Right ventricle myocardium superior (tissue), 1 donor: ENCODE measurements around the gene GP5. TPM values are rescaled to one million over a fixed set of nuclear protein-coding genes. Genes with fewer than 3 reads are reported as not detected.

Experiments
- ATAC-seq: fragments of 200-7000 bp; cut with Tn5 transposase; one replicate; pipeline ENCODE4 v1.9.1; 2020; ENCODE audit warnings: mild to moderate bottlenecking; ENCODE audit not compliant: poor library complexity
- DNase-seq: peaks from one replicate; pipeline ENCODE4 v3.0.0-alpha.2; 2020
- intact Hi-C: fragments of 100-400 bp; cut with DNase I; formaldehyde crosslinking; loops from one replicate; pipeline ENCODE4 v1.11.2; 2022
- total RNA-seq: library from RNA; stranded (reverse); fragmentation: NEBNext Ultra II Directional; extraction: Animal tissue kit (Norgen Biotek cat#: 25700); gene quantifications from one replicate; pipeline ENCODE4 v1.2.1, GENCODE V29; 2021
- donor health status: DM: no; HTN: yes; CAD: no; lungs with severe emphysema.

GP5 gene
- total RNA-seq, 1 donor from 2014 or later, result not detected

DNA sequence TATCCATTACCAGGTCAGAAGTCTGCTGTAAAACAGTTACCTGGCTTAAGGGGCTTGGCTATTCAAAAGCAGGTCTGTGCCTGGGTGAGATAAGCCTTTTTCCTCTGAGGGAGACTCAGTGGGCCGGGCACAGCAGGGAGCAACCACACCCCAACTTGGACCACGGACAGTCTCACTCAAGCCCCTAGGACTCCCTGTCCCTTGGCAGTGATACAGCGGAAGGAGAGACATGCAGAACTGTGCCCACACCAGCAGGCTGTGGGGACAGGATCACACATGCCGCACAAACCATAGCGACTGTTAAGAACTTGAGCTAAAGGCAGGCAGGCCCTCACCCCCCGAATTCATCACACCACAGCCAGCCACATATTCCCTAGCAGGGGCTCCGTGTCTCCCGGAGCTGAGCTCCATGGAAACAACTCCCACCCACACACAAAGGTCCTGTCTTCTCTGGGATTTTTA, 2.8 kb upstream of the GP5 start:
- no peak for DNase-seq
- no peak for ATAC-seq
- intact Hi-C loops, result loop anchor here (5.0 to 10.0 kb wide), 2 partner anchors 70 to 617 kb away; no protein-coding TSS in a partner anchor

DNA sequence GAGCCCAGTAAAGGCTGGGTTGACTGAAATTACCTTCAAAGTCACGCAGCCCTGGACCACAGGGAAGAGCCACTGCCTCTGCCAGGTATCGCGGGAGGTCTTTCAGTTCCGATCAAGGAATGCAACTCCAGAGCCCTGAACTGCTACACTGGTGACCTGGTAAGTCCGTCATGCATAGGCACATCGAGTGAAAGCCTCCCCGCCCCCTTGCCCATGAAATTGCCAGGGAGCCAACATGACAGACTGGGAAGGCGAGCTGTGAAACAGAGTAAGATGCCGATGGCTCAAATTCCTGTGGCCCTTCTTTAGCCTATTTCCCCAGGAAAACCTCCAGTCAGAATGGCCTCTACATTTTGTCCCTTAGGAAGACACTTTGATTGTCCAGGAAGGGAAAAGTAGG, 2.3 kb upstream of the GP5 start:
- DNase-seq (no peak), ATAC-seq (no peak)
- intact Hi-C loops, result loop anchor here (5.0 to 10.0 kb wide), 2 partner anchors 69 to 617 kb away; no protein-coding TSS in a partner anchor

GRCh38 chr3:194399874-194400411, 877 bp upstream of the GP5 start:
- DNase-seq (no peak), ATAC-seq (no peak)
- intact Hi-C loops, result loop anchor here (2.0 to 10.0 kb wide), 3 partner anchors 59 to 615 kb away; no protein-coding TSS in a partner anchor

GRCh38 chr3:194397757-194398312, 1.2 kb downstream of the GP5 start:
- DNase-seq (no peak), ATAC-seq (peak; percentile 46)
- intact Hi-C loops, result loop anchor here (2.0 kb wide), 1 partner anchor 57 kb away; no protein-coding TSS in a partner anchor

- DNase-seq (no peak), ATAC-seq (peak; percentile 34)
- intact Hi-C loops, result no loop called here
Observed at GRCh38 chr3:194396859-194397756, 2.0 kb downstream of the GP5 start.

DNA sequence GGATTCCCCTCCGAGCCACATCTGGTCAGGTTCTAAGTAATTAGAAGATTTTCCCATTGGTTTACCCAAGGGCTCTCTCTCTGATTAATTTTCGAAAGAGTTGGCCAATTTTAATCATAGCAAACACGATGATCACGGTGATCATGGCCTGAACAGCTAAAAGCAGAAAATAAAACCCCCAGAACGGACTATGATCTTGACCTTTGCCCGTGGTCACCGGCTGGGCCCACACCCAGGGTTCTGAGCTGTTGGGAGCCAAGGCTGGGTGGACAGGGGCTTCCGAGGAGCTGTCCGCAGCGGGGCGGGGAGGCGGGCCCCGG, 2.6 kb downstream of the GP5 start:
- intact Hi-C loops, result no loop called here
- ATAC-seq (no peak), DNase-seq (no peak)

DNA sequence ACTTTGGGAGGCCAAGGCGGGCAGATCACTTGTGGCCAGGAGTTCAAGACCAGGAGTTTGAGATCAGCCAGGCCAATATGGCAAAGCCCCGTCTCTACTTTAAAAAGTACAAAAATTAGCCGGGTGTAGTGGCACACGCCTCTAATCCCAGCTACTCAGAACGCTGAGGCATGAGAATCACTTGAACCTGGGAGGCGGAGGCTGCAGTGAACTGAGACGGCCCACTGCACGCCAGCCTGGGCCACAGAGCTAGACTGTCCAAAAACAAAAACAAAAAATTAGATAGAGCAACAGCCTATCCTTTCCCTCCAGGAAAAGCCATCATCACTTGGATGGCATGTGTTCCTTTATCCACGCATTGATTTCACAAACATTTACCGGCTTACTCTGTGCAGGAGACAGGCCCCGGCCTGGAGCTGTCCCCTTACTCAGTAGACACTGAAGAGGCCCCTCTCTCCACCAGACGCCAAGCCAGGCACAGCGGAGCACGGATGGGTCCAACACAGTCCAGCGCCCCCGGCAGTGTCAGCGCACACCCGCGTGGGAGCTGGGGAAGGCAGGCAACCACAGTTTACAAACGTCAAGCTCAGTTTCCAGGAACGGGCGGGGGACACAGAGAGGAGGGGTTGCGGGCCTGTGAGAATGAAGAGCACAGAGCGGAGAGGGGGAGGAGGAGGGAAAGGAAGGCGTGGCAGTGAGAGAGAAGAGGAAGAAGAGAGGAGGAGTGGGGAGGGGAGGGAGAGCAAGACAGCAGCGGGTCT, 3.1 kb downstream of the GP5 start:
- ATAC-seq (peak; percentile 67), DNase-seq (peak; percentile 59)
- intact Hi-C loops, result no loop called here

GRCh38 chr3:194395212-194395611, 3.9 kb downstream of the GP5 start:
- intact Hi-C loops, result no loop called here

DNA sequence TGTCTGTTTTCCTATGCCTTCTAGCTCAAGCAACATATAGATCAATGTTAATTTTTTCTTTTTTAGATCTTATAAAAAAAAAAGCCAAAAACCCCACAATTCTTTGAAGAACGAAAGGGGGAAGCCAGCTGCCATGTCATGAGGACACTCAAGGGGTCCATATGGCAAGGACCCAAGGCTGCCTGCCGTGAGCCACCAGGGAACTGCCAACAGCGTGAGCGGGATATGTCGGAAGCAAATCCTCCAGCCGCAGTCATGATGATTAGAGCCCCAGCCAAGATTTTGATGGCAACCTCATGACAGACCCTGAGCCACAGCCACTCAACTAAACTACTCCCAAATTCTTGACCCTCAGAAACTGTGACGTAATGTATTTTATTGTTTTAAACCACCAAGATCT, 6.5 kb downstream of the GP5 start:
- intact Hi-C loops, result no loop called here
- ATAC-seq (no peak), DNase-seq (no peak)

More at GRCh38 chr3:194395212-194395611, 3.9 kb downstream of the GP5 start:
- DNase-seq (no peak), ATAC-seq (no peak)

GRCh38 chr3:194390835-194391234, 8.2 kb downstream of the GP5 start:
- ATAC-seq (no peak), DNase-seq (no peak)
- intact Hi-C loops, result no loop called here

- no peak for DNase-seq
- intact Hi-C loops, result no loop called here
- ATAC-seq, result no peak
Observed at GRCh38 chr3:194389269-194389668, 9.8 kb downstream of the GP5 start.

DNA sequence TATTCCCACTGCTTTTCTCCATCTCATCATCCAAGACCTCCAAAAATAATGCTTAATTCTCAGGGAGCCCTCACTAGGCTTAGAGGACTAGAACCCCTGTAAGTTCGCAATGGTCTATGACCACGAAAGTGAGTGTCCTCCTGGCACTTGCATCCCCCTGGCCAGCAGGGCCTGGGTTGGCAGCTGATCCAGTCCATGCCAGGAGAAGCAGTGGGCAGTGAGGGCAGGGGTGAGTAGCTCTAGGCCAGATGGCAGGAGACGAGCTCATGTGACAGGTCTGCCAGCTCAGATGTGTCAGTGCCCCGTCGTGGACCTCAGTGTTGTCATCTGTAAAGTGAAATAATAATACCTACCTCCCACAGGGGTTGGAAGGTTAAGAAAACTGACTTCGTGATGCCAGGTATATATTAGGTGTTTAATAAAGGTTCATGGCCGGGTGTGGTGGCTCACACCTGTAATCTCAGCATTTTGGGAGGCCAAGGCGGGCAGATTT, 11.1 kb downstream of the GP5 start:
- no peak for ATAC-seq
- DNase-seq, result no peak

GRCh38 chr3:194387276-194387675, 11.8 kb downstream of the GP5 start:
- intact Hi-C loops, result no loop called here
- no peak for ATAC-seq
- no peak for DNase-seq

More for the DNA sequence above, 11.1 kb downstream of the GP5 start:
- intact Hi-C loops, result no loop called here

DNA sequence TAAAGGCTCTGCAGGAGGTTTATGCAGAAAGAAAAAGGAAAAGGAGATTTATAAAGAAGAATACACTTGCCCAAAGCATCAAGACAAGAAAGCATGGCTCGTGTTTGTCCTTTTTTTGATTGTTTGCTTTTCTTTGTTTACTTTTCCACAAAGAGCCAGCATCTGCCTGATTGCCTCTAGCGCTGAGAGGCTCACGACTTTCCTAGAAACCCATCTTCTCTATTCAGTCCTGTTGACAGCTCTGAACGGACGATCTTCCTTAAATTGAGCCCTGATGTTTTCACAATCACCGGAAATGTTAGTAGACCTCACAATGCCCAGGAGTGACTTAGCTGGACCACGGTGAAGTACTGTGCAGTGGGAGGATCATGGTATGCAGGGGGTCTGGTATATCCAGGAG, 12.4 kb downstream of the GP5 start:
- intact Hi-C loops, result no loop called here
- ATAC-seq (no peak), DNase-seq (no peak)

DNA sequence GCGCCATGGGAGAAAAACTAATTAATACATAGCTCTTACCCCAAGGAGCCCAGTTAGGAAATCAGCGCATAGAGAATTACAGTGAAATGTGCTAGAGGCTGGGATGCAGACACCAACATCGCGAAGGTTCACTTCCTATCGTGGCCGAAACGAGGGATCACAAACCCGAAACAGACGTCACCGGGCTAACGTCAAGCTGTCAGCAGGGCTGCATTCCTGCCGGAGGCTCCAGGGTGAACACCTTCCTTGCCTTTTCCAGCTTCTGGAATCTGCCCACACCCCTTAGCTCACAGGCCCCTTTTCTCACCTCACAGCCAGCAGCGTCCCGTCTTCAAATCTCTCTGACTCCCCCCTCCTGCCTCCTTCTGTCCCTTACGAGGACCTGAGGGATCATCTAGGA, 13.0 kb downstream of the GP5 start:
- DNase-seq (no peak), ATAC-seq (no peak)
- intact Hi-C loops, result no loop called here

DNA sequence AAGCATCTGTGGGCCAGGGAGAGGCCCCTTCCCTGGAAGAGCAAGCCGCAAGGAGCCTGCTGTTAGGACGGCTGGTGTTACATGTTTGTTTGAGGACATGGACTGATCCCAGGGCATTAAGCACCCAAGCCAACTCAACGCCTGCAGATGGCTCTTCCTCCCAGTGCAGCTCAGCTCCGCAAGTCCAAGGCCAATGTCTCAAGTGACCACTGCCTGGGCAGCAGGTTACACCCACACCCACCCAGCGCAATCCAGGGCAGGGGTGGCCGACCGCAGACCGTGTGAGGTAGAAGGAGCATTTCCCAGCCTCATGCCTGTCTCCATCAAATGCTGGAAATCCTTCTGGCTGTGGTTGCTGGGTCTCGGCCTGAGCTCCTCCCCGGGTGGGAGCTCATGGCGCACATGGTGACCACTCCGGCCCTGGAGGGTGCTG, 14.5 kb downstream of the GP5 start:
- ATAC-seq (no peak), DNase-seq (no peak)
- intact Hi-C loops, result no loop called here

DNA sequence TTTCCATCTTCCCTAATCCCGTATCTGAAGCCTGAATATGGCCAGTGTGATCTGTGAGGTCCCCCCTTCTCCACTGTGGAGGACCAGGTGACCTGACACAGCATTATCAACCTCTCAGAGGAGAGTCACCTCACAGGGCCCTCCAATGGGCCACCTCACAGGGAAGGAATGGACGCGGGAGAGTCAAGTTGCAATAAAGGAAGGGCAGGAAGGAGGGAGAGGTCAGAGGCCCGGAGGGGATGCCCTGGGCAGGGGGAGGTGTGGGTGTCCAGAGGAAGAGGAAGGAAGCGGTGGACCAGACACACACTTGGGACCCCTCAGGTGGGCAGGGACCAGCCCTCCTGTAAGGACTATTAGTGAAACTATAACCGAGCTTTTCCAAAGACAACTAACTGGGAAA, 14.9 kb downstream of the GP5 start:
- no peak for DNase-seq
- intact Hi-C loops, result no loop called here
- ATAC-seq, result no peak

DNA sequence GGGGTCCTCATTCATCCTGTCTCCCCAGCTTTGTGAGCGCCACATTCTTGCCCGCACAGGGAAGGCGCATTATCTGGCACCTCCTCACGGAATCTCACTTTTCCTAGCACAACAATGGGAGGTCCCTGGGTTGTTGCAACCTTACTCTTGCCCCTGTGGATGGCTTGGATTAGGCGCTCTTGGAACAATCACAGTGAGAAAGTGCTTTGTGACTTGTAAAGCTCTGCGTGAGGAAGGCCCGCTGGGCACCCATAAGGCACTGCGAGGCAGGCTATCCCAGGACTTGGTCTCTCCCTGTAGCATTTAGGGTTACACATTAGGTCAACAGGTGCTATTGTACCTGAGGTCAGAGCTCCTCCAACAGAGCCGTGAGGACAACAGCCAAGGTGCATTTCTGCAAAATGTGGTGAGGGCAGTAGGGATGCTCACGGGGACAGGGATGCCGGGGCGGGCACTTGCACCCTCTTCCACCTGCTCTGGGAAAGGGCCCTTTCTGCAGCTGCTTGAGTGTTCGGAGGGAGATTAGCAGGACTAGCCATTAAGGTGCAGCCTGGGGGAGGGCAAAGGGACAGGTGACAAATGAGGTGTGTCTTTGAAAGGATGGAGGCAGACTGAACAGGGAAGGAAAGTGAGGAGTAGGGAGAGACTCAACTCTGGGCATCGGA, 15.7 kb downstream of the GP5 start:
- intact Hi-C loops, result no loop called here
- ATAC-seq (no peak), DNase-seq (no peak)

- intact Hi-C loops, result no loop called here
- no peak for ATAC-seq
Observed at GRCh38 chr3:194382892-194383223, 16.2 kb downstream of the GP5 start.

More at GRCh38 chr3:194382892-194383223, 16.2 kb downstream of the GP5 start:
- DNase-seq, result no peak
